ENCODE results near the gene PDXK. TPM values are rescaled to one million over a fixed set of nuclear protein-coding genes. Genes with fewer than 3 reads are reported as not detected.

PDXK gene
- total and polyA plus RNA-seq, 2 of the 13 experiments (the other 11 are each of a cell fraction or from before 2014, with no cell fraction given): 114 to 184 TPM

GRCh38 chr21:43810505-43811261, 91.8 kb downstream of the PDXK start (continued):
- TF ChIP-seq MYC (CRISPR knock-in tag; IDR thresholded peaks at IDR 0.05; ENCODE audit: borderline replicate concordance) (peak; percentile 49; the same call in 1 of the 2 replicates), ZMAT5 (CRISPR knock-in tag; IDR thresholded peaks at IDR 0.05; ENCODE audit: borderline replicate concordance, low read depth) (no peak), ARNTL (CRISPR knock-in tag; IDR thresholded peaks at IDR 0.05) (peak; percentile 55; the same call in 1 of the 2 replicates), ZNF337 (CRISPR knock-in tag; IDR thresholded peaks at IDR 0.05; ENCODE audit: borderline replicate concordance, low read depth) (no peak), ZNF317 (CRISPR knock-in tag; IDR thresholded peaks at IDR 0.05) (no peak), RORA (CRISPR knock-in tag; IDR thresholded peaks at IDR 0.05) (no peak), KDM4B (CRISPR knock-in tag; IDR thresholded peaks at IDR 0.05) (no peak), ZNF724P (CRISPR knock-in tag; IDR thresholded peaks at IDR 0.05; ENCODE audit: borderline replicate concordance) (no peak), ZFP82 (CRISPR knock-in tag; IDR thresholded peaks at IDR 0.05; ENCODE audit: borderline replicate concordance) (no peak), TCF7 (IDR thresholded peaks at IDR 0.05; ENCODE audit: low read depth) (no peak), ZNF281 (CRISPR knock-in tag; IDR thresholded peaks at IDR 0.05; ENCODE audit: borderline replicate concordance) (no peak), ZSCAN12 (CRISPR knock-in tag; IDR thresholded peaks at IDR 0.05) (no peak), NR2F6 (IDR thresholded peaks at IDR 0.05) (peak; percentile 43; the same call in 1 of the 2 replicates), NR2F6 (CRISPR knock-in tag; IDR thresholded peaks at IDR 0.05) (peak; percentile 70; the same call in 1 of the 2 replicates), ARID3A (IDR thresholded peaks at IDR 0.05; ENCODE audit: low read depth, low read length) (no peak), ZHX1 (CRISPR knock-in tag; IDR thresholded peaks at IDR 0.05; ENCODE audit: low read depth) (0 out of 2 replicates have a peak, but pooled peaks have one; percentile 37), SIN3A (IDR thresholded peaks at IDR 0.05; ENCODE audit: borderline replicate concordance, low read depth, low read length) (no peak), POLR2G (IDR thresholded peaks at IDR 0.05; ENCODE audit: low read depth, low read length) (no peak), ZNF790 (CRISPR knock-in tag; IDR thresholded peaks at IDR 0.05; ENCODE audit: borderline replicate concordance) (no peak), ETV5 (CRISPR knock-in tag; IDR thresholded peaks at IDR 0.05; ENCODE audit: borderline replicate concordance) (no peak), ATF3 (CRISPR knock-in tag; IDR thresholded peaks at IDR 0.05) (no peak)

All from HepG2 (cell line).